Hepatocyte (in vitro differentiated cells): ENCODE data around the gene TYMS.

Experiments used
- EZH2phosphoT487 ChIP-seq: fragments of 200-600 bp; sonication (generic); IDR thresholded peaks from one replicate; pipeline ENCODE4 v1.6.1; 2018; ENCODE audit warnings: antibody characterized with exemption, mild to moderate bottlenecking, low read depth, moderate library complexity; ENCODE audit not compliant: unreplicated experiment, severe bottlenecking
- TF ChIP-seq, protein P1 (sequence below): fragments of 200-600 bp; sonication (generic); IDR thresholded peaks from 2 replicates; pipeline ENCODE4 v1.5.1; 2016; ENCODE audit warnings: antibody characterized with exemption, mild to moderate bottlenecking; ENCODE audit not compliant: poor library complexity

DNA sequence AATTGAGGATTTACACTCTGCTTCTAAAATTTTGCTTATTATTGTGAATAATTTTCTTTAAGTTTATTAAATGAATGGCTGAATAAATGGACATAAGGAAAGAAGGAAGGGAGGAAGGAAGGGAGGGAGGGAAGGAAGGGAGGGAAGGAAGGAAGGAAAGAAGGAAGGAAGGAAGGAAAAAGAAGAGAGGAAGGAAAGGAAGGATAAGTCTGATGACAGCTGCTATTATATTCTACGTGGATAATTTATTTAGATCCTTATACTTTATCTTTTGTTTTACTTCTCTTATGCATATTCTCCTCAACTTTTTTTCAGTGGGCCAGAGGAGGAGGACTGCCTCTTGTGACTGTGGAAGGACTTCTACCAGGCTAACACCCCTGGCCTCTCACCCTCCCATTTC is 43.3 kb upstream of the TYMS start:
- TF ChIP-seq, protein P1, sequence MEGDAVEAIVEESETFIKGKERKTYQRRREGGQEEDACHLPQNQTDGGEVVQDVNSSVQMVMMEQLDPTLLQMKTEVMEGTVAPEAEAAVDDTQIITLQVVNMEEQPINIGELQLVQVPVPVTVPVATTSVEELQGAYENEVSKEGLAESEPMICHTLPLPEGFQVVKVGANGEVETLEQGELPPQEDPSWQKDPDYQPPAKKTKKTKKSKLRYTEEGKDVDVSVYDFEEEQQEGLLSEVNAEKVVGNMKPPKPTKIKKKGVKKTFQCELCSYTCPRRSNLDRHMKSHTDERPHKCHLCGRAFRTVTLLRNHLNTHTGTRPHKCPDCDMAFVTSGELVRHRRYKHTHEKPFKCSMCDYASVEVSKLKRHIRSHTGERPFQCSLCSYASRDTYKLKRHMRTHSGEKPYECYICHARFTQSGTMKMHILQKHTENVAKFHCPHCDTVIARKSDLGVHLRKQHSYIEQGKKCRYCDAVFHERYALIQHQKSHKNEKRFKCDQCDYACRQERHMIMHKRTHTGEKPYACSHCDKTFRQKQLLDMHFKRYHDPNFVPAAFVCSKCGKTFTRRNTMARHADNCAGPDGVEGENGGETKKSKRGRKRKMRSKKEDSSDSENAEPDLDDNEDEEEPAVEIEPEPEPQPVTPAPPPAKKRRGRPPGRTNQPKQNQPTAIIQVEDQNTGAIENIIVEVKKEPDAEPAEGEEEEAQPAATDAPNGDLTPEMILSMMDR: no peak
- TF ChIP-seq EZH2phosphoT487: no peak
